Activated naive CD4-positive, alpha-beta T cell treated with anti-CD3 and anti-CD28 coated beads, Interleukin-2, amount 10 ng/mL, durations not matched to agents 5 hours and 36 hours (primary cell): ENCODE measurements around the gene ANGPTL2. TPM values are rescaled to one million over a fixed set of nuclear protein-coding genes. Genes with fewer than 3 reads are reported as not detected.

Experiments
- total RNA-seq, 2 experiments: library from RNA; stranded (reverse); gene quantifications; one replicate each; pipeline ENCODE4 v1.2.3, GENCODE V29; 2021

The ANGPTL2 gene
- total RNA-seq: not detected

GRCh38 chr9:127122176-127123063 is at the start of gene ANGPTL2:
TSS of gene ANGPTL2 (minus strand) at chr9:127122635. CDS start at chr9:127108731, 13,904 bp downstream.

Other genes starting within 250 kb of the ANGPTL2 start
- 1 to 10 TPM; 2.7 to 3.1 TPM for gene RALGPS1, start 207.9 kb downstream of the ANGPTL2 start, total RNA-seq
- 1 to 10 TPM in 1 of 2 experiments, under 1 TPM in 1; 0.93 to 1.5 TPM for gene GARNL3, start 142.1 kb upstream of the ANGPTL2 start, total RNA-seq